Pons (tissue), 1 donor: ENCODE results near the gene PEX11G.

Experiments used
- DNase-seq: peaks from one replicate; pipeline ENCODE4 v3.0.0-alpha.2; 2016; ENCODE audit warnings: low spot score

Gene PEX11G

DNA sequence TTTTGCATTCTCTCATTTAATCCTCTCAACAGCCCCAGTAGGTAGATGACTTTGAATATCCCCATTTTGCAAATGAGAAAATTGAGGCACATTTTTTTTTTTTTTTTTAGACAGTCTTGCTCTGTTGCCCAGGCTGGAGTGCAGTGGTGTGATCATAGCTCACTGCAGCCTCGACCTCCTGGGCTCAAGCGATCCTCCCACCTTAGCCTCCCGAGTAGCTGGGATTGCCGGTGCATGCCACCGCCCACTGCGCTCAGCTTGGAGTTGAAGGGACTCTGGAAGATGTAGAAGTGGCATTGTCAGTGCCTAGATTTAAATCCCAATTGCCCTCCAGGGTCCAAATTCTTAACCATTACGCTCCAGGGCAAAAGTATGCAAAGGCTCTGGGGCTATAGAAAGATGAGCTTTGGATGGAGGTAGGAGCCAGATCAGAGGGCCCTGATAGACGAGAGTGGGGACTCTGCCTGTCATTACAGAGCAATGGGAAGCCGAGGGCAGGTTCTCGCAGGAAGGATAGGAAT, 32.8 kb upstream of the PEX11G start:
- DNase-seq: no peak

DNA sequence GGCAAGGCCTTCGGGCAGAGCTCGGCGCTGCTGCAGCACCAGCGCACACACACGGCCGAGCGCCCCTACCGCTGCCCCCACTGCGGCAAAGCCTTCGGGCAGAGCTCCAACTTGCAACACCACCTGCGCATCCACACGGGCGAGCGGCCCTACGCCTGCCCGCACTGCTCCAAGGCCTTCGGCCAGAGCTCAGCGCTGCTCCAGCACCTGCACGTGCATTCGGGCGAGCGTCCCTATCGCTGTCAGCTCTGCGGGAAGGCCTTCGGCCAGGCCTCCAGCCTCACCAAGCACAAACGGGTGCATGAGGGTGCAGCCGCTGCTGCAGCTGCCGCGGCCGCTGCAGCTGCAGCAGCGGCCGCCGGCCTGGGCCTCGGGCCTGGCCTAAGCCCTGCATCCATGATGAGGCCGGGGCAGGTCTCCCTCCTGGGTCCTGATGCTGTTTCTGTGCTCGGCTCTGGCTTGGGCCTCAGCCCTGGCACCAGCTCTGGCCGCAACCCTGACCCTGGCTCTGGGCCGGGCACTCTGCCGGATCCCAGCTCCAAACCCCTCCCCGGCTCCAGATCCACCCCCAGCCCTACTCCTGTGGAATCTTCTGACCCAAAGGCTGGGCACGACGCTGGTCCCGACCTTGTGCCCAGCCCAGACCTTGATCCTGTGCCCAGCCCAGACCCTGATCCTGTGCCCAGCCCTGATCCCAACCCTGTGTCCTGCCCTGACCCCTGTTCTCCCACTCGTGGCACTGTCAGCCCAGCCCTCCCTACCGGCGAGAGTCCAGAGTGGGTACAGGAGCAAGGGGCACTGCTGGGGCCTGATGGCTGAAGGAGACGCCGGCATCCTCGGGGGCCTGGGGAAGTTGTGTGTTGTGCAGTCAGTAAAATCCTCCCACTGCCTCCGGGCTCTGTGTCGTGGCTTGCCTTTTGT, 31.6 kb upstream of the PEX11G start:
- no peak for DNase-seq

DNA sequence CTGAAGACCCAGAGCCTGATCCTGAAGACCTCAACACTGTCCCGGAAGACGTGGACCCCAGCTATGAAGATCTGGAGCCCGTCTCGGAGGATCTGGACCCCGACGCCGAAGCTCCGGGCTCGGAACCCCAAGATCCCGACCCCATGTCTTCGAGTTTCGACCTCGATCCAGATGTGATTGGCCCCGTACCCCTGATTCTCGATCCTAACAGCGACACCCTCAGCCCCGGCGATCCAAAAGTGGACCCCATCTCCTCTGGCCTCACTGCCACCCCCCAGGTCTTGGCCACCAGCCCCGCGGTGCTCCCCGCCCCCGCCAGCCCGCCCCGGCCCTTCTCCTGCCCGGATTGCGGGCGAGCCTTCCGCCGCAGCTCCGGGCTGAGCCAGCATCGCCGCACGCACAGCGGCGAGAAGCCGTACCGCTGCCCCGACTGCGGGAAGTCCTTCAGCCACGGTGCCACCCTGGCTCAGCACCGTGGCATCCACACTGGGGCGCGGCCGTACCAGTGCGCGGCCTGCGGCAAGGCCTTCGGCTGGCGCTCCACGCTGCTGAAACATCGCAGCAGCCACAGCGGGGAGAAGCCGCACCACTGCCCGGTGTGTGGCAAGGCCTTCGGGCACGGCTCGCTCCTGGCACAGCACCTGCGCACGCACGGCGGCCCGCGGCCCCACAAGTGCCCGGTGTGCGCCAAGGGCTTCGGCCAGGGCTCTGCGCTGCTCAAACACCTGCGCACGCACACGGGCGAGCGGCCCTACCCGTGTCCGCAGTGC, 30.7 kb upstream of the PEX11G start:
- DNase-seq: no peak

GRCh38 chr19:7516878-7517277, 28.0 kb upstream of the PEX11G start:
- no peak for DNase-seq

GRCh38 chr19:7516333-7516732, 27.5 kb upstream of the PEX11G start:
- no peak for DNase-seq

DNA sequence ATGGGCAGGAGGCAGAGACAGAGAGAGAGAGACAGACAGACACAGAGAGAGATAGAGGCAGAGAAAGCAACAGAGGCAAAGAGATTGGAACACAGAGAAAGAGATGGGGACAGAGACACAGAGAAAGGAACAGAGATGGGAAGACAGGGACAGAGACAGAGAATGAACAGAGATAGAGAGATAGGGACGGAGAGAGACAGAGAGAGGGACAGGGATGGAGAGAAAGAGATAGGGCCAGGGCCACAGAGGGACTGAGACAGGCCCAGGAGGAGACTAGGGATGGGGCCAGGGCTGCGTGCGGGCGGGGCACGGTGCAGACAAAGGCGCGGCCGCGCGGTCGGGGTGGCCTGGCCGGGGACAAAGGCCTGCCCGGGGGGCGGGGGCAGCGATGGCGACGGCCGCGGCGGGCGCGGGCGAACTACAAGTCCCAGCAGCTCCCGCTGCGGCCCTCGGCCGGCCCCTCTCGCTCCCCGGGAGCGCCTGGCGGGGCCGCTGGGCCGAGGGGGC, 26.9 kb upstream of the PEX11G start, which contains the start of gene ZNF358:
Gene ZNF358, plus strand, starts transcription at position 459 of the 507 bp plus-strand sequence. CDS start 3,140 bp downstream, outside the sequence.
- DNase-seq: peak; percentile 58

GRCh38 chr19:7515110-7515644, 26.3 kb upstream of the PEX11G start:
- DNase-seq: no peak

DNA sequence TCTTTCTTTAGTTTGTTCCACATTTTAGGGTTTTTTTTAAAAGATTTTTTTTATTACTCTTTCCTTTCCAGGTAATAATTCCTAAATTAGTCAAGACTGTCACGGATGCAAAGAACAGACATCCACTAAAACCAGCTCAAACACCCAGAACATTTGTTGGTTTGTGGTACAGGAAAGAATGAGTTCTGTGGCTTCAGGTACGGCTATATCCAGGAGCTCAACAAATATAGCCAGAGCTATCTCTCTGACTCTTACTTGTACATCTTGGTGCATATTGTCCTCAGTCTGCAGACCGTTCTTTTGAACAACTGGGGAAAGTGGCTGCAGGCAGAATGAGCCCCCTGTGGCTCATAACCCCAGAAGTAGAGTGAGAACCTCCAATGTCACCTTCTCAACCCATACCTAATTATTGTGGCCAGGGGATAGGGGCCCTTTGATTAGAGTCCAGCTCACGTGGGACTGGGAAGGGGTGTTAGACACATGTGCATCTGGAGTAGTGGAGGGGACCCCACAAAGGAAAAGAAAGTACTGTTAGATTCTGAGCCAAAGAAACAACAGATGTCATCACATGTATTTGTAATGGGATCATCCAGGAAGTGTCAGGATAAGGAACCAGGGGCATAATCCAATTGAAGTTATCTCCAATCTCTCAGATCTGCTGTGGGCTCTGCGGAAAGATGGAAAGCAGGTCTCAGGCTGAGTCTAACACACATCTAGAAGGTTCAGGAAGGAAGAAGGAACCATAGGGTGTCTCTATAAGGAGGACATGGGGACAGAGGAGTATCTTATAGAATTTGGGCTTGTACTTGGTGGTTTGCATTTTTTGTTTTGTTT, 25.2 kb upstream of the PEX11G start:
- no peak for DNase-seq

- no peak for DNase-seq
Measured at GRCh38 chr19:7512400-7512851, 23.6 kb upstream of the PEX11G start.

- DNase-seq: no peak
Measured at GRCh38 chr19:7509625-7510024, 20.8 kb upstream of the PEX11G start.

DNA sequence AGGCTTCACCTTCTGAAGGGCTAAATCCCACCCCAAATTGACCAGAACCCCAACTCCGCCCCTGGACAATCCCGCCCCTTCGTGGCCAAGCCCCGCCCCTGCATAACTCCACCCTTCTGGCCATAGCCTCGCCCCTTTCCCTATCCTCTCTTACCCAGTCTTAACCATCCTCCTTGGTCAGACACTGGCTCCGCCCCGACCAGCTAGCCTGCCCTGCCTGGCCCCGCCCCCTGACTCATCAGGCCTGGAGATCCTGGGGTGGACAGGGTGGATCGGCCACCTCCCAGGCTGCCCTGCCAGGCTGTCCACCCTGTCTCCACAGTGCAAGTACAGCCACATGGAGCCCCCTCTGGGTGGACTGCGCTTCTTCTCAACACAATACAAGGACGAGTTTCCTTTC, 19.0 kb upstream of the PEX11G start:
- no peak for DNase-seq

DNA sequence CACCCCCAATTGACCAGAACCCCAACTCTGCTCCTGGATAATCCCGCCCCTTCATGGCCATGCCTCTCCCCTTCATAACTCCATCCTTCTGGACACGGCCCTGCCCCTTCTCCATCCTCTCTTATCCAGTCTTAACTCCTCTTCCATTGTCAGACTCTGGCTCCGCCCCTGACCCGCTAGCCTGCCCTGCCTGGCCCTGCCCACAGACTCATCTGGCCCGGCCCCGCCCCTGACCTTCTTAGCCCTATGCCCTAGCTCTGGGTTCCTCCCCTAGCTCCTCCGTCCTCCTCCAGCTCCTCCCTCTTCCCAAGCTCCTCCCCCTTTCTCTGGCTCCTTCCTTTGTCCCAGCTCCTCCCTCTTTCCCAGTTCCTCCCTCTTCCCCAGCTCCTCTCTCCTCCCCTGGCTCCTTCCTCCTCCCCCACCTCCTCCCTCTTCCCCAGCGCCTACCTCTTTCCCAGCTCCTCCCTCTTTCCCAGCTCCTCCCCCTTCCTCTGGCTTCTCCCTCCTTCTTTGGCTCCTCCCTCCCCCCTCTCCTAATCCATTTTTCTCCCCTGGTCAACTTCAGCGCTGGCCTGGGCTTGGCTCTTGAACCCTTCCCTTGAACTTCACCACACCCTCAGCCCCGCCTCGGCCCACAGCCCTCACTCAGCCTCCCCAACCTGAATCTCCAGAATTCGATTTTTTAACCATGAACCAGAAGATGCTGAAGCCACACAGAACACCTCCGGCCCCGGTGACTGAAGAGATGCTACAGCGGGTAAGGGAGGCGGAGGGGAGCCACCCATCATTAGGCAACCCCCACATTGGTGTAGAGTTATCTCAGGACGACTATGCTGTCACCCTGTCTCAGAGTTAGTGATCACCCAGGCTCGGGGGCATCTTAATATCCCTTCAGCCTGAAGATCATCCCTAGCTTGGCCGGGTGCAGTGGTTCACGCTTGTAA, 17.8 kb upstream of the PEX11G start:
- DNase-seq: peak; percentile 29

DNA sequence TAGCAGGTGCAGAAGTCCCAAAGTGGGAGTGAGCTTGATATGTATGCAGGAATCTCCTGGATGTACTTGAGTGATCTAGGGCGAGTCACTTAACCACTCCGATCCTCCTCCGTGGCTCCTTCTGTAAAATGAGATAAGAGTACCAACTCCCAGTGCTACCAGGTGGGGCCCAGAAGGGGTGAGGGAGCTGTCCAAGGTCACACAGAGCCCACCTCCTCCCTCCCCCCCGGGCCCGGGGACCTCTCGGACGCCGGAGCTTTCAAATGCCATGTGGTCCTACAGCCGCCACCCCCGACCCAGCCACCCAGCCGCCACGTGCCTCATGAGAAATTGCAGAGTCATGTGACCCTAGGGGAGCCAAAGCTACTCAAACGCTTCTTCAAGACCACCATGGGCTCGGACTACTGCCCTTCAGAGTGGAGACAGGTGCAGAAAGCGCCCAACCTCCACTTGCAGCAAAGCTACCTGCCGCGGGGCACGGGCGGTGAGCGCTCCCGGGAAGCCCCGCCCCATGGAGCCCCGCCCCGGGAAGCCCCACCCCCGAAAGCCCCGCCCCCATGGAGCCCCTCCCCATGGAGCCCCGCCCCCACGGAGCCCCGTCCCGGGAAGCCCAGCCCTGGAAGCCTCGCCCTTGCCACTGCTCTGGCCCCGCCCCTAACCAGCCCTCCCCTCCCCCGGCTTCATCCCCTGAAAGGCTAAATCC, 17.0 kb upstream of the PEX11G start:
- no peak for DNase-seq

DNA sequence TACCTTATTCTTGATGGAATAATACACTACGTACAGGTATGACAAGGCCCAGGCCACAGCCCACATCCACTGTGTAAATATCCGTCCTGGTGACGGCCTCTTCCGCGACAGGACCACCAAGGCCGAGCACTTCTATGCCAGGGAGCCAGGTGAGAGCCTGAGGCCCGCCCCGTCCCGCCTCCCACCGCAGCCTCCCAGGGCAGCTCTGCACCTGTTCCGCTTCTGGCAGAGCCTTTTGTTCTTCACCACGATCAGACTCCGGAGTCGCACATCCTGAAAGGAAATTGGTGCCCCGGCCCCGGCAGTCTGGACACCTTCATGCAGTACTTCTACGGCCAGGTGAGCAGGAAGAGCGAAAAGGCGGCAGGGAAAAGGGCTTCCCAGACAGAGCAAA, 16.4 kb upstream of the PEX11G start:
- DNase-seq: no peak

DNA sequence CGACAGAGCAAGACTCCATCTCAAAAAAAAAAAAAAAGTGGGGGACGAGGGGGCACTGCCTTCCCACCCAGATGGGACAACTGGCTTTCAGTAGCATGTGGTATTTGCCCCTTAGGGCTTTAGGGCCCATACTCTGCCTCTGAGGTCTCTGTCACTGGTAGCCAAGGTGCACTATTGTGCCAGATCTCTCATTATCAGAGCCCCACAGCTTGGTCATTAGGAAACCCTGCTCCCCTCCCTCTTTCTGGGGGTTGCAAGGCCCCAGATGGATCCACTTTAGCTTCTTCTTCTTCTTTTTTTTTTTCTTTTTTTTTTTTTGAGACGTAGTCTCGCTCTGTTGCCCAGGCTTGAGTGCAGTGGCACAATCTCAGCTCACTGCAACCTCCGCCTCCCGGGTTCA, 15.8 kb upstream of the PEX11G start:
- DNase-seq: no peak

DNA sequence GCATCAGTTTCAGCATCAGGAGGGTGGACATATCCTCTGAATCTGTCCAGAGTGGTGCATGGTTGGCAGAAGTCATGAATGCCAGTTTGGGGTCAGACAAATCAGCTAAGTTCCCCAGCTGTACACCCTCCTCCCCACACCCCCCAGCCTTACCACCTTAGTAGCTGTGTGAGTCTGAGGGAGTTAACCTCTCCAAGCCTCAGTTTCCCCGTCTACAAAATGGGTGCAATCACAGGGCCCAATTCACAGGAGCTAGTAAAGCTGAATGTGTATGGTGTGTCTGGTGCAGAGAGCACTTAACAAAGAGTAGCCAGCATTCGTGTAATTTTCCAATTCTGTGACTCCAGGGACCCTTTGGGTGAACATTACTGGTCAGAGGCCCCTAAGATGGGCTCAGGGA, 13.7 kb upstream of the PEX11G start:
- DNase-seq: no peak

DNA sequence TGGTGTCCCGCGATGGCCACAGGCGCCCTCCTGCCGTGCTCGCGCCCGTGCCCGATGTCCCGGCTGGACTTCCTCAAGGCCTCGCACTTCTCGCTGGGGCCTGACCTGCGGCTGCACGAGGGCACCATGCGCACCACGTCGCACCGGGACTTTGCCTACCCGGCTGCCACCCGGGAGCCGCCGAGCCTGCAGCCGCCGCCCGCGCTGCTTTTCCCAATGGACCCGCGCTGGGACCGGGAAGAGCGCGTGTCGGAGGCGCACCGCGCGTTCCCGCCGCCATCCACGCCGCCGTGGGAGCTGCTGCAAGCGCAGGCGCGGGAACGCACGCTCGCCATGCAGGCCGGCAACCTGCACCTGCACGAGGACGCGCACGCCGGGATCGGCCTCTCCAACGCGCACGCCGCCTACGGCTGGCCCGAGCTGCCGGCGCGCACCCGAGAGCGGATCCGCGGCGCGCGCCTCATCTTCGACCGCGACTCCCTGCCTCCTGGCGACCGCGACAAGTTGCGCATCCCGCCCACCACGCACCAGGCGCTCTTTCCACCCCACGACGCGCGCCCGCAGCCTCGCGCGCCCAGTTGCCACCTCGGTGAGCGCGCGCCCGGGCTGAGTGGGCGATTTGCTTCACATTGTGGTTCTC, 12.1 kb upstream of the PEX11G start:
- DNase-seq: peak; percentile 51

- no peak for DNase-seq
Measured at GRCh38 chr19:7497292-7497691, 8.5 kb upstream of the PEX11G start.
